ENCODE measurements around the gene GRID2.

- TF ChIP-seq JUND (IDR thresholded peaks at IDR 0.05) (no peak), CTCF (IDR thresholded peaks at IDR 0.05; ENCODE audit: low read depth, low read length, missing input control) (no peak), YY1 (IDR thresholded peaks at IDR 0.05) (no peak), REST (IDR thresholded peaks at IDR 0.05) (no peak), TAF1 (conservative IDR thresholded peaks at IDR 0.05) (no peak), SP1 (IDR thresholded peaks at IDR 0.05) (no peak), RXRA (IDR thresholded peaks at IDR 0.05) (no peak), RAD21 (IDR thresholded peaks at IDR 0.05) (peak; percentile 28 to 52)
Observed at GRCh38 chr4:92885632-92886031, 581.9 kb downstream of the GRID2 start.

Measured in liver (tissue), 3 donors.